Immature natural killer cell (primary cell): ENCODE measurements around the gene HSPA13. TPM values are rescaled to one million over a fixed set of nuclear protein-coding genes. Genes with fewer than 3 reads are reported as not detected.
"Not testable (repeated sequence)": the region's sequence is repeated elsewhere in the genome, so short reads cannot be mapped to it uniquely, and the experiment has no call there.

Source experiments
- DNase-seq, 3 donors: peaks; one replicate each; pipeline ENCODE4 v3.0.0; 2022; ENCODE audit warnings: mixed read lengths in 1 of 3
- H3K27ac Mint-ChIP-seq, 6 donors: one replicate each; pipeline ENCODE4 v1.8.0; 2020; ENCODE audit warnings: mixed read lengths in 6 of 6, mild to moderate bottlenecking in 5 of 6, inconsistent platforms in 4 of 6, moderate library complexity in 3 of 6
- H3K27me3 Mint-ChIP-seq, 3 donors: one replicate each; pipeline ENCODE4 v1.8.0; 2020 to 2021; ENCODE audit warnings: low read depth in 3 of 3, mild to moderate bottlenecking in 3 of 3, mixed read lengths in 3 of 3, moderate library complexity in 3 of 3, inconsistent platforms in 1 of 3
- H3K36me3 Mint-ChIP-seq, 3 donors: one replicate each; pipeline ENCODE4 v1.8.0; 2020; ENCODE audit warnings: mixed read lengths in 3 of 3, inconsistent platforms in 2 of 3, mild to moderate bottlenecking in 2 of 3
- H3K4me1 Mint-ChIP-seq, 2 donors: one replicate each; pipeline ENCODE4 v1.8.0; 2020; ENCODE audit warnings: inconsistent platforms in 2 of 2, mild to moderate bottlenecking in 2 of 2, mixed read lengths in 2 of 2, moderate library complexity in 1 of 2
- H3K4me3 Mint-ChIP-seq, 5 donors: one replicate each; pipeline ENCODE4 v1.8.0; 2020; ENCODE audit warnings: mild to moderate bottlenecking in 5 of 5, mixed read lengths in 5 of 5, inconsistent platforms in 3 of 5, moderate library complexity in 3 of 5
- H3K9me3 Mint-ChIP-seq, 6 donors: one replicate each; pipeline ENCODE4 v1.8.0; 2020; ENCODE audit warnings: mild to moderate bottlenecking in 6 of 6, mixed read lengths in 6 of 6, inconsistent platforms in 4 of 6, moderate library complexity in 3 of 6
- polyA plus RNA-seq, 3 donors: library from polyadenylated mRNA; unstranded; fragments of 300-500 nt; fragmentation: Illumina TruSeq; gene quantifications; one replicate each; pipeline ENCODE4 v1.2.3, GENCODE V29; 2021

Gene HSPA13
- polyA plus RNA-seq, 3 donors from 2014 or later: 14.1 to 16.7 (median 15.4) TPM

DNA sequence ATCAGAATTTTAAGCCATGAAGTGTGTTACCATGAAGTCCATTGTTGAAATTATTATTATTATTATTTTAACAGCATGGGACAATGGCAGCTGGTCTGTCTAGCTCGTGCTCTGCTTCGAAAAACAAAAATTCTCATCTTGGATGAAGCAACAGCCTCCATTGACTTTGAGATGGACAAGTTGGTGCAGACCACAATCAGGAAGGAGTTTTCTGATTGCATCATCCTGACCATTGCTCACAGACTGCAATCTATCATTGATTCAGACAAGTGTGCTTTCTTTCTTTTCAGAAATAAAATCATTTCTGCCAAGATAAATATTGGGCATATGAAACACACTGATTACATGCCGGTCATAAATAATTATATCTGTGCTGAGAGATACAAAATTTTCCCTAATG, 21.0 kb downstream of the HSPA13 start:
- Mint-ChIP-seq H3K27ac (no peak overlapping the region), H3K4me1 (no peaks in the 10 kb centered on the region), H3K9me3 (peaks cover 0 to 2% (median 0%) of the 10 kb centered on the region in 6 donors), H3K4me3 (no peak overlapping the region), H3K27me3 (peaks cover 0 to 8% (median 0%) of the 10 kb centered on the region in 3 donors), H3K36me3 (no peaks in the 10 kb centered on the region)
- DNase-seq: no peak

DNA sequence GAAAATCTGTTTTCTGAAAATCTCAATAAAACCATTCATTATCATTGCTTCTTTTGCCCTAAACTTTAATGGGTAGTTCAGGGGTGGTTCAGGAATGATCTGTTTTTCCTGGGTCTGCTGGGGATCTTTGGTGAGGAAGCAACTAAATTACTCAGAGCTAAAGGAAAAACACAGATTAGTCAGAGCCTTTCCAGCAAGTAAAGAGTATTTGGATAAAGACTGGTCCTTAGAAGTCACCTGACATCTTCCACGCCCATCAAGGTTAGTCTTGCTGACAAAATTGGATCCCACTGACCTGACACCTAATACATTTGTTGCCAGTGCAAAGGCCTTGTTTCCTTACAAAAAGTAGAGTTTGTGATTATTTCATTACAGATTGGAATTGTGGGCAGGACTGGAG, 24.2 kb downstream of the HSPA13 start:
- DNase-seq: no peak
- no peak overlapping the region for H3K27ac Mint-ChIP-seq
- H3K27me3 Mint-ChIP-seq: peaks cover 0 to 8% (median 0%) of the 10 kb centered on the region in 3 donors
- H3K4me1 Mint-ChIP-seq: no peaks in the 10 kb centered on the region
- H3K36me3 Mint-ChIP-seq: no peaks in the 10 kb centered on the region
- H3K9me3 Mint-ChIP-seq: peaks cover 0 to 2% (median 0%) of the 10 kb centered on the region in 6 donors
- H3K4me3 Mint-ChIP-seq: no peak overlapping the region

DNA sequence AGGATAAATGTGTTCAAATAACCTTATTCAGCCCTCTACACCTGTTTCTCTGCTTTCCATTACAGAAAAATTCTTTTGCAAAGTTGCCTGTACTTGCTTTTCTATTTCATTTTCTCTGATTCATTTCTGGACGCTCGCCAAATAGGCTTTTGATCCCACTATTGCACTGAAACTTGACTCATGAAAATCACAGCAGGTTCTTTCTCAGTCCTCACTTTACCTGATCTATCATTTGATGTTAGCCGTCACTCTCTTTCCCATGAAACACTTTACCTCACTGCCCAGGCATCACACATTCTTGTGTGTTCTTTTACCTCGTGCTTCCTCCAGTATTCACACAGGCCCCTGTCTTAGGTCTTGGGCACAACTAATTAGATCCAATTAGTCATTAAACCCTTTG, 26.2 kb downstream of the HSPA13 start:
- Mint-ChIP-seq H3K4me1 (no peaks in the 10 kb centered on the region), H3K4me3 (no peak overlapping the region), H3K36me3 (no peaks in the 10 kb centered on the region), H3K9me3 (no peaks in the 10 kb centered on the region), H3K27me3 (peaks cover 0 to 11% (median 0%) of the 10 kb centered on the region in 3 donors), H3K27ac (no peak overlapping the region)
- no peak for DNase-seq

DNA sequence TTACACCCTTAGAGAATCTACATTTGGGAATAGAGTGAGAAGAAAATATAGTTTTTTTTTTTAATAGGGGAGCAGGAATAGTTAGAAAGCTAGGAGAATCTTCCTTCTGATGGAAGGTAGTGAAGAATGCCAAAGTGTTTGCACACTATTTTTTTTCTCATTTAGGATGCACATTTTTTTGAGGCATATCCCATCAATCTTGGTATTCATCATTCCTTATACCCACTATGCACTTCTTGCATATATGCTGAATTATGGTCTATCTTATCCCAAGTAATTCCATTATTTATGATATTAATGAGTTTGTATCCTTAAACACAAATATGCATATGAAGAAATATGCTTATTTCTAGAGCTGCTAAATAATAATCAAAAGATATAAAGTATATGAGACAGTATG, 28.4 kb downstream of the HSPA13 start:
- Mint-ChIP-seq H3K27me3 (peaks cover 0 to 7% (median 0%) of the 10 kb centered on the region in 3 donors), H3K4me3 (no peak overlapping the region), H3K4me1 (no peaks in the 10 kb centered on the region), H3K9me3 (no peaks in the 10 kb centered on the region), H3K27ac (no peak overlapping the region), H3K36me3 (no peaks in the 10 kb centered on the region)
- DNase-seq: no peak

DNA sequence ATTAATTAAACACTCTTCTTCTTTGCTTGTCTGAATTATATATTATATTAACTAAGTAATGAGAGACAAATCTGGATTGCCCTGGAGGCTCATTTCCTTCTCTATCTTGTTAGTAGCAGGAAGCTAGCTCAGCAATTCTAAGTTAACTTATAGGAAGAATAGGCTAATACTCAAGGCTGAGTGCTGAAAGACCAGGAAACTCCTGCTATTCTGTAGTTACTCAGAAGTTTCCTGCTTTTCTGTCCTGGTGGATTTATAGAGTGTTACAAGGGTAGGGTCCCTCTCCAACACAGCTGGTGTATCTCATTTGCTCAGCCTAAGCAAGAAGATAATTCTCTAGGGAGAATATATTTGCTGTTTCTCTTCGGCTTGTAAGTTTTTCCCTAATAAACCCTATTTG, 29.2 kb downstream of the HSPA13 start:
- no peaks in the 10 kb centered on the region for H3K4me1 Mint-ChIP-seq
- no peak for DNase-seq
- H3K9me3 Mint-ChIP-seq: no peaks in the 10 kb centered on the region
- H3K4me3 Mint-ChIP-seq: no peak overlapping the region
- no peak overlapping the region for H3K27ac Mint-ChIP-seq
- H3K36me3 Mint-ChIP-seq: no peaks in the 10 kb centered on the region
- peaks cover 0 to 5% (median 0%) of the 10 kb centered on the region in 3 donors for H3K27me3 Mint-ChIP-seq

DNA sequence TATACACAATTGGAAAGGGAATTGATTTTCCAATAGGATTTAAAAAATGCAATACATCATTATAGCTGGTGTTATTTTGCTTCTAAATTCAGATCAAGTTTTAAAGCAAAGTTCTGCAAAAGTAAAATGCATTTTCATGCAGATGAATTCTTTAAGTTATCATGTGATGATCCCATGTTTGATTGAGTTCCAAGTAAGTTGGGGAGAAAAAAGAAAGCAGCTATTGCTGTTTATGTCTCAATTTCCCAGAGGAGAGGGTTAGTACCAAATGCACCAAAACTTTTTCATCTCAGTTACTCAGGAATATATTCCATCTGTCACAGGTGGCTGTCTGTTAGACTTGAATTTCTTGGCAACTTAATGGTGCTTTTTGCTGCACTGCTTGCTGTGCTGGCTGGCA, 29.7 kb downstream of the HSPA13 start:
- Mint-ChIP-seq H3K27ac (no peak overlapping the region), H3K9me3 (no peaks in the 10 kb centered on the region), H3K36me3 (no peaks in the 10 kb centered on the region), H3K27me3 (peaks cover 0 to 5% (median 0%) of the 10 kb centered on the region in 3 donors), H3K4me3 (no peak overlapping the region), H3K4me1 (no peaks in the 10 kb centered on the region)
- DNase-seq: no peak

DNA sequence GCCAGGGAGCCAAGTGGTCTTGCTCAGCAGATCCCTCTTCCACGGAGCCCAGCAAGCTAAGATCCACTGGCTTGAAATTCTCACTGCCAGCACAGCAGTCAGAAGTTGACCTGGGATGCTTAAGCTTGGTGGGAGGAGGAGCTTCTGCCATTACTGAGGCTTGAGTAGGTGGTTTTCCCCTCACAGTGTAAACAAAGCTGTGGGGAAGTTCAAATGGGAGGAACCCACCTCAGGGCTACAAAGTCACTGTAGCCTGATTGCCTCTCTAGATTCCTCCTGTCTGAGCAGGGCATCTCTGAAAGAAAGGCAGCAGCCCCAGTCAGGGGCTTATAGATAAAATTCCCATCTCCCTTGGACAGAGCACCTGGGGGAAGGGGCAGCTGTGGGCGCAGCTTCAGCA, 55.6 kb downstream of the HSPA13 start:
- H3K4me1 Mint-ChIP-seq, H3K4me3 Mint-ChIP-seq, H3K9me3 Mint-ChIP-seq, H3K36me3 Mint-ChIP-seq, H3K27ac Mint-ChIP-seq, DNase-seq: not testable (repeated sequence)
- H3K27me3 Mint-ChIP-seq: peaks cover 0 to 16% (median 11%) of the 10 kb centered on the region in 3 donors

DNA sequence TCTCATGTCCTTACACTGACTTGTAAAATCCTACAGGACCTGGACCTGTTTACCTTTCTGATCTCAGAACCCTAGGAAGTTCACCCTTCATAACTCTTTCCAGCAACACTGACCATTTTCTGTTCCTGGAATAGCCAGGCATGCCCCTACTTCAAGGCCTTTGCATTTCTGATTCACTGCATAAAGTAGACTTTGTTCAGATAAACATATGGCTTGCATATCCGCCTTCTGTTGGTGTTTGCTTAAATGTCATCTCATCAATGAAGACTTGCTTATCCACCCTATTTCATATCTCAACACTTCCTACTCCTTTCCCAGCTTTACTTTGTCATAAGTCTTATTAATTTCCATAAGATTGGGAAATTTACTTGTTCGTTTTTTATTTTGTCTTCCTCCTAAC, 57.4 kb downstream of the HSPA13 start:
- H3K4me3 Mint-ChIP-seq: no peak overlapping the region
- no peaks in the 10 kb centered on the region for H3K36me3 Mint-ChIP-seq
- no peaks in the 10 kb centered on the region for H3K4me1 Mint-ChIP-seq
- no peak for DNase-seq
- H3K27me3 Mint-ChIP-seq: peaks cover 0 to 16% (median 7%) of the 10 kb centered on the region in 3 donors
- peaks cover 0 to 9% (median under 1%) of the 10 kb centered on the region in 6 donors for H3K9me3 Mint-ChIP-seq
- no peak overlapping the region for H3K27ac Mint-ChIP-seq

Other genes with a start within 250 kb of the HSPA13 start
- gene LIPI, start 172.2 kb downstream of the HSPA13 start, polyA plus RNA-seq: not detected
- gene RBM11, start 167.0 kb downstream of the HSPA13 start, polyA plus RNA-seq: 1 to 10 TPM in 1 of 3 donors, under 1 TPM in 1, not detected in 1; 0.59 to 1.4 TPM
- gene SAMSN1, start 163.2 kb upstream of the HSPA13 start, polyA plus RNA-seq: 10 to 100 TPM; 15.4 to 21.0 (median 19.6) TPM